HepG2 (cell line): ENCODE data around the gene ZNF277. TPM values are rescaled to one million over a fixed set of nuclear protein-coding genes. Genes with fewer than 3 reads are reported as not detected.

Experiments used
- ARID2 ChIP-seq: sonication (generic); formaldehyde crosslinking; IDR thresholded peaks from 2 replicates; pipeline ENCODE4 v1.8.1; 2022; ENCODE audit warnings: mild to moderate bottlenecking, missing genetic modification reagents, borderline replicate concordance
- ARID3A ChIP-seq: IDR thresholded peaks from 2 replicates; pipeline ENCODE4 v1.6.1; 2012; ENCODE audit warnings: low read depth, low read length, improper control_type of control experiment
- ATF1 ChIP-seq: IDR thresholded peaks from 2 replicates; pipeline ENCODE4 v1.6.1; 2016; ENCODE audit warnings: mild to moderate bottlenecking, control low read depth
- EP300 ChIP-seq, 3 experiments: sonication (generic) in 1 of 3; formaldehyde crosslinking in 1 of 3; IDR thresholded peaks; 2 replicates each; pipeline versions ENCODE4 v1.5.1 to v1.6.1; 2011 to 2020; ENCODE audit warnings: low read depth in 2 of 3, low read length in 2 of 3, borderline replicate concordance in 1 of 3, improper control_type of control experiment in 1 of 3, mild to moderate bottlenecking in 1 of 3, missing genetic modification reagents in 1 of 3, moderate library complexity in 1 of 3
- FOXA3 ChIP-seq: IDR thresholded peaks from 2 replicates; pipeline ENCODE4 v1.6.1; 2016; ENCODE audit warnings: missing genetic modification reagents, missing compliant biosample characterization
- GFI1 ChIP-seq: sonication (generic); formaldehyde crosslinking; IDR thresholded peaks from 2 replicates; pipeline ENCODE4 v1.5.0; 2020; ENCODE audit warnings: missing genetic modification reagents, mild to moderate bottlenecking, borderline replicate concordance
- IRF9 ChIP-seq: sonication (generic); formaldehyde crosslinking; IDR thresholded peaks from 2 replicates; pipeline ENCODE4 v1.8.0; 2022; ENCODE audit warnings: missing genetic modification reagents, mild to moderate bottlenecking, borderline replicate concordance
- KDM2A ChIP-seq: sonication (generic); formaldehyde crosslinking; IDR thresholded peaks from 2 replicates; pipeline ENCODE4 v1.4.0; 2020; ENCODE audit warnings: low read depth, missing genetic modification reagents, borderline replicate concordance
- MEIS2 ChIP-seq: sonication (generic); formaldehyde crosslinking; IDR thresholded peaks from 2 replicates; pipeline ENCODE4 v1.9.0; 2021; ENCODE audit warnings: mild to moderate bottlenecking, missing genetic modification reagents
- MTF1 ChIP-seq: sonication (generic); formaldehyde crosslinking; IDR thresholded peaks from 2 replicates; pipeline ENCODE4 v1.5.0; 2020; ENCODE audit warnings: missing genetic modification reagents
- NFIC ChIP-seq: IDR thresholded peaks from 2 replicates; pipeline ENCODE4 v1.6.1; 2012; ENCODE audit warnings: mild to moderate bottlenecking, low read length, inconsistent platforms
- SMARCC2 ChIP-seq: fragments of 450-650 bp; IDR thresholded peaks from 2 replicates; pipeline ENCODE4 v1.6.1; 2017; ENCODE audit warnings: antibody characterized with exemption, mild to moderate bottlenecking
- ZNF564 ChIP-seq: sonication (generic); formaldehyde crosslinking; IDR thresholded peaks from 2 replicates; pipeline ENCODE4 v1.8.1; 2023; ENCODE audit warnings: mild to moderate bottlenecking, missing genetic modification reagents
- ZNF589 ChIP-seq: sonication (generic); formaldehyde crosslinking; conservative IDR thresholded peaks from 2 replicates; pipeline ENCODE4 v1.8.0; 2022; ENCODE audit warnings: mild to moderate bottlenecking, moderate library complexity, missing genetic modification reagents
- ZNF605 ChIP-seq: sonication (generic); formaldehyde crosslinking; IDR thresholded peaks from 2 replicates; pipeline ENCODE4 v1.8.0; 2022; ENCODE audit warnings: mild to moderate bottlenecking, missing genetic modification reagents
- ZNF761 ChIP-seq: sonication (generic); formaldehyde crosslinking; conservative IDR thresholded peaks from 2 replicates; pipeline ENCODE4 v1.4.0; 2020; ENCODE audit warnings: mild to moderate bottlenecking, missing genetic modification reagents
- ZSCAN20 ChIP-seq: sonication (generic); formaldehyde crosslinking; IDR thresholded peaks from 2 replicates; pipeline ENCODE4 v1.4.0; 2020; ENCODE audit warnings: missing genetic modification reagents, mild to moderate bottlenecking, borderline replicate concordance
- ZSCAN25 ChIP-seq: sonication (generic); formaldehyde crosslinking; IDR thresholded peaks from 2 replicates; pipeline ENCODE4 v1.8.0; 2022; ENCODE audit warnings: mild to moderate bottlenecking, missing genetic modification reagents
- polyA plus RNA-seq, 8 experiments: library from polyadenylated mRNA; depleted of rRNA in 3 of 8; stranded (reverse) in 7 of 8; unstranded in 1 of 8; fragments of >200 nt; fragmentation: Illumina TruSeq in 4 of 8; extraction: Trizol in 4 of 8; gene quantifications; 2 replicates each; pipeline versions ENCODE4 v1.2.1 to v1.2.3, GENCODE V29; 2011 to 2016; ENCODE audit warnings: low read depth in 4 of 8, missing spikeins in 1 of 8, mixed read lengths in 1 of 8; ENCODE audit not compliant: insufficient read depth in 1 of 8
- total RNA-seq, 5 experiments: library from RNA; depleted of rRNA; stranded (reverse); fragments of >200 nt; fragmentation: Illumina TruSeq; extraction: Trizol; gene quantifications; 2 replicates each; pipeline ENCODE4 v1.2.3, GENCODE V29; 2016; ENCODE audit warnings: low read depth in 1 of 5
- TF ChIP-seq, protein P1 (sequence below): sonication (generic); formaldehyde crosslinking; IDR thresholded peaks from 2 replicates; pipeline ENCODE4 v1.4.0; 2020; ENCODE audit warnings: mild to moderate bottlenecking, missing genetic modification reagents, borderline replicate concordance

Gene ZNF277
- total and polyA plus RNA-seq, 2 of the 13 experiments (the other 11 are each of a cell fraction or from before 2014, with no cell fraction given) = 29.1 to 30.1 TPM

GRCh38 chr7:112236597-112236996, 30.1 kb downstream of the ZNF277 start (continued):
- TF ChIP-seq, protein P1, sequence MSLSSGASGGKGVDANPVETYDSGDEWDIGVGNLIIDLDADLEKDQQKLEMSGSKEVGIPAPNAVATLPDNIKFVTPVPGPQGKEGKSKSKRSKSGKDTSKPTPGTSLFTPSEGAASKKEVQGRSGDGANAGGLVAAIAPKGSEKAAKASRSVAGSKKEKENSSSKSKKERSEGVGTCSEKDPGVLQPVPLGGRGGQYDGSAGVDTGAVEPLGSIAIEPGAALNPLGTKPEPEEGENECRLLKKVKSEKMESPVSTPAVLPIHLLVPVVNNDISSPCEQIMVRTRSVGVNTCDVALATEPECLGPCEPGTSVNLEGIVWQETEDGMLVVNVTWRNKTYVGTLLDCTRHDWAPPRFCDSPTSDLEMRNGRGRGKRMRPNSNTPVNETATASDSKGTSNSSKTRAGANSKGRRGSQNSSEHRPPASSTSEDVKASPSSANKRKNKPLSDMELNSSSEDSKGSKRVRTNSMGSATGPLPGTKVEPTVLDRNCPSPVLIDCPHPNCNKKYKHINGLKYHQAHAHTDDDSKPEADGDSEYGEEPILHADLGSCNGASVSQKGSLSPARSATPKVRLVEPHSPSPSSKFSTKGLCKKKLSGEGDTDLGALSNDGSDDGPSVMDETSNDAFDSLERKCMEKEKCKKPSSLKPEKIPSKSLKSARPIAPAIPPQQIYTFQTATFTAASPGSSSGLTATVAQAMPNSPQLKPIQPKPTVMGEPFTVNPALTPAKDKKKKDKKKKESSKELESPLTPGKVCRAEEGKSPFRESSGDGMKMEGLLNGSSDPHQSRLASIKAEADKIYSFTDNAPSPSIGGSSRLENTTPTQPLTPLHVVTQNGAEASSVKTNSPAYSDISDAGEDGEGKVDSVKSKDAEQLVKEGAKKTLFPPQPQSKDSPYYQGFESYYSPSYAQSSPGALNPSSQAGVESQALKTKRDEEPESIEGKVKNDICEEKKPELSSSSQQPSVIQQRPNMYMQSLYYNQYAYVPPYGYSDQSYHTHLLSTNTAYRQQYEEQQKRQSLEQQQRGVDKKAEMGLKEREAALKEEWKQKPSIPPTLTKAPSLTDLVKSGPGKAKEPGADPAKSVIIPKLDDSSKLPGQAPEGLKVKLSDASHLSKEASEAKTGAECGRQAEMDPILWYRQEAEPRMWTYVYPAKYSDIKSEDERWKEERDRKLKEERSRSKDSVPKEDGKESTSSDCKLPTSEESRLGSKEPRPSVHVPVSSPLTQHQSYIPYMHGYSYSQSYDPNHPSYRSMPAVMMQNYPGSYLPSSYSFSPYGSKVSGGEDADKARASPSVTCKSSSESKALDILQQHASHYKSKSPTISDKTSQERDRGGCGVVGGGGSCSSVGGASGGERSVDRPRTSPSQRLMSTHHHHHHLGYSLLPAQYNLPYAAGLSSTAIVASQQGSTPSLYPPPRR = peak; percentile 70; the same call in 1 of the 2 replicates
- TF ChIP-seq ATF1 (CRISPR knock-in tag) (peak; percentile 53; the same call in 1 of the 2 replicates), GFI1 (CRISPR knock-in tag) (peak; percentile 52; the same call in 1 of the 2 replicates), NFIC (peak; percentile 64; the same call in 1 of the 2 replicates), ARID2 (CRISPR knock-in tag) (no peak), ZNF589 (CRISPR knock-in tag) (no peak), SMARCC2 (no peak), FOXA3 (peak; percentile 80), ZNF761 (no peak), ARID3A (0 out of 2 replicates have a peak, but pooled peaks have one; percentile 60), EP300 (IDR thresholded peaks at IDR 0.05; ENCODE audit: low read depth in 2 of 2, low read length in 2 of 2) (peak in 1 of 2 experiments; percentile 56; a peak in 1 of 4 replicates), EP300 (CRISPR knock-in tag; IDR thresholded peaks at IDR 0.05; ENCODE audit: borderline replicate concordance) (no peak), ZSCAN25 (CRISPR knock-in tag) (no peak), KDM2A (CRISPR knock-in tag) (no peak), ZNF605 (CRISPR knock-in tag) (no peak), ZSCAN20 (CRISPR knock-in tag) (no peak), MEIS2 (CRISPR knock-in tag) (no peak; the same call in 1 of the 2 replicates), IRF9 (CRISPR knock-in tag) (no peak), ZNF564 (no peak), MTF1 (CRISPR knock-in tag) (no peak)
